ENCODE results near the gene NT5C1A. TPM values are rescaled to one million over a fixed set of nuclear protein-coding genes. Genes with fewer than 3 reads are reported as not detected.
A peak's percentile ranks its signal among the peaks of the same experiment; 100 is the strongest.

Gene NT5C1A
- total and polyA plus RNA-seq, 11 donors = 2.0 to 46.6 (median 17.2) TPM

DNA sequence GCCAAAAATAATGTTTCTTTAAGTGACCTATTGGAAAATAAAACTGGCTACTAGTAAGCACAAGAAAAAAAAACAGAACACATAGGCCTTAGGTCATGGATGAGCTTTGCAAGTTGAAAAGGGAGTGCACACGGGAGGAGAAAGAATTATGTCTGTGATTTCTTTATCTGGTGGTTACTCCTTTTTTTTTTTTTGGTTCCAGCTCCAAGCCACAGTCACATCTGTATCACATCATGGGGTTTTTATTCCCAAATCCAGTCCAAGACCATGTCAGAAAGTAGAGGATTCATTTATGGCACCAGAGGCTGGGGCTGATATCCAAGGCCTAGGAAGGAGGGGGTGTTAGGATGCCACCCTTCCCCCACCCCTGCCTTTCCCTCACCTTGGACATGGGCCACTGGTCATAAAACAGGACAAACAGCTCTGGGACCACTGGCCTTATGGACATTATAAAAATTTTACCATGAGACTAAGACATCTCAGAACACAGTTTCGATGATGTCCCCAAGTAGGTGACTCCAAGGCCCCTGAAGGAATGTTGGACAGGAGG lies 22.2 kb downstream of the NT5C1A start:
- H3K4me1 ChIP-seq = peaks cover 0 to 71% (median 25%) of the 10 kb centered on the region in 12 donors

DNA sequence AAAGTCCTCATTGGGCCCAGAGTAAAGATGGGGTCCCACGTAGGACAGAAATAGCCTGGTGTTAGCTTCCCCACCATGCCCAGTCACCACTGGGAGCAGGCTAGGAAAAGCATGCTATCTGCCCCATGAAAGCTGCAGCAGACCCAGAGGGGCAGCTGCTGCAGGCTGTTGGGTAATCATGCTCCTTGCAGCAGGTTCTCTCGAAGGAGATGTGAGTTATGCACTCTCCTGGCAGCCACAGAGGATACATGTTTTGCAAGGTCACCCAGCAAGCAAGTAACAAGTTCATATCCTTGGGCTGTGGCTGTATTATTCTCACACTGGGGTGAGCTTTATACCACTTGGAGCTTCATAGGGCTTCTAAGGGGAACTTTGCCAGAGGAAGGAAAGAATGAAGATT lies 23.4 kb downstream of the NT5C1A start:
- no peaks in the 10 kb centered on the region for H3K36me3 ChIP-seq
- ATAC-seq (no peak), DNase-seq (no peak)
- H3K27me3 ChIP-seq = no peaks in the 10 kb centered on the region
- H3K27ac ChIP-seq = peak overlapping the region in 5 of 12 donors; percentile 80 to 93 (median 86)
- 63 to 76% (median 73%) methylated on average over 2 of the region's 2 CpGs for WGBS, 4 donors
- H3K9me3 ChIP-seq = no peaks in the 10 kb centered on the region
- peaks cover 0 to 68% (median 25%) of the 10 kb centered on the region in 12 donors for H3K4me1 ChIP-seq
- intact Hi-C loops (cut with DNase I) = no loop called here
- H3K4me3 ChIP-seq = no peak overlapping the region
- TF ChIP-seq, protein P1, sequence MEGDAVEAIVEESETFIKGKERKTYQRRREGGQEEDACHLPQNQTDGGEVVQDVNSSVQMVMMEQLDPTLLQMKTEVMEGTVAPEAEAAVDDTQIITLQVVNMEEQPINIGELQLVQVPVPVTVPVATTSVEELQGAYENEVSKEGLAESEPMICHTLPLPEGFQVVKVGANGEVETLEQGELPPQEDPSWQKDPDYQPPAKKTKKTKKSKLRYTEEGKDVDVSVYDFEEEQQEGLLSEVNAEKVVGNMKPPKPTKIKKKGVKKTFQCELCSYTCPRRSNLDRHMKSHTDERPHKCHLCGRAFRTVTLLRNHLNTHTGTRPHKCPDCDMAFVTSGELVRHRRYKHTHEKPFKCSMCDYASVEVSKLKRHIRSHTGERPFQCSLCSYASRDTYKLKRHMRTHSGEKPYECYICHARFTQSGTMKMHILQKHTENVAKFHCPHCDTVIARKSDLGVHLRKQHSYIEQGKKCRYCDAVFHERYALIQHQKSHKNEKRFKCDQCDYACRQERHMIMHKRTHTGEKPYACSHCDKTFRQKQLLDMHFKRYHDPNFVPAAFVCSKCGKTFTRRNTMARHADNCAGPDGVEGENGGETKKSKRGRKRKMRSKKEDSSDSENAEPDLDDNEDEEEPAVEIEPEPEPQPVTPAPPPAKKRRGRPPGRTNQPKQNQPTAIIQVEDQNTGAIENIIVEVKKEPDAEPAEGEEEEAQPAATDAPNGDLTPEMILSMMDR (IDR thresholded peaks at IDR 0.05) = no peak
- TF ChIP-seq POLR2A (IDR thresholded peaks at IDR 0.05) = no peak

More for the DNA sequence above, 22.2 kb downstream of the NT5C1A start:
- WGBS, 4 donors = 80 to 89% (median 85%) methylated on average over 2 of the region's 2 CpGs
- H3K4me3 ChIP-seq = no peak overlapping the region
- H3K9me3 ChIP-seq = no peaks in the 10 kb centered on the region
- peak overlapping the region in 6 of 12 donors; percentile 11 to 86 (median 33) for H3K27ac ChIP-seq
- no peak for ATAC-seq
- H3K27me3 ChIP-seq = no peaks in the 10 kb centered on the region
- no peak for DNase-seq
- intact Hi-C loops (cut with DNase I) = loop anchor here in 2 of 10 donors (5.0 to 10.0 kb wide), 2 partner anchors 65 to 73 kb away; no protein-coding TSS in a partner anchor
- TF ChIP-seq POLR2A (IDR thresholded peaks at IDR 0.05) = no peak
- TF ChIP-seq, protein P1 (IDR thresholded peaks at IDR 0.05) = no peak
- H3K36me3 ChIP-seq = no peaks in the 10 kb centered on the region

DNA sequence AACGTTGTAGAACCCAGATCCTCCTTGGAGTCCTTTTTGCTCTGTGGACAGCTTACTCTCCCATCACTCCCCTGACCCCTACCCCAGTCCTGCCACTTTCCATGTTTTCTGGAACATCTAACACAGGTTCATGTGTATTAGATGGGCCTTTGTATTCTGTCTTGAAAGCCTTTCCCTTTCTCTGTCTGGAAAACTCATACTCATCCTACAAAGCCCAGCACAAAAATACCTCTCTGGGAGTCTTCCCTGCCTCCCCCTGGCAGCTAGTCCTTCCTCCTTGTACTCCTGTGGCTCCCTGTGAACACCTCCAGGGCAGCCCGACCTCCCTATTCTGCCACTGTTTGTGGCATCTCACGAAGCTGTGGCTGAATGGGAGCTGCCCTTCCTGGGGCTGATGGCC lies 24.7 kb downstream of the NT5C1A start:
- Histone ChIP-seq H3K9me3 (no peaks in the 10 kb centered on the region), H3K36me3 (no peaks in the 10 kb centered on the region), H3K4me1 (peaks cover 0 to 67% (median 20%) of the 10 kb centered on the region in 12 donors), H3K27me3 (no peaks in the 10 kb centered on the region), H3K4me3 (no peak overlapping the region), H3K27ac (peak overlapping the region; percentile 59 to 93 (median 81))
- no peak for ATAC-seq
- TF ChIP-seq, protein P1 (IDR thresholded peaks at IDR 0.05) = no peak
- TF ChIP-seq POLR2A (IDR thresholded peaks at IDR 0.05) = no peak
- DNase-seq = no peak
- intact Hi-C loops (cut with DNase I) = no loop called here
- WGBS, 4 donors = 74 to 79% (median 78%) methylated on average over 3 of the region's 3 CpGs

DNA sequence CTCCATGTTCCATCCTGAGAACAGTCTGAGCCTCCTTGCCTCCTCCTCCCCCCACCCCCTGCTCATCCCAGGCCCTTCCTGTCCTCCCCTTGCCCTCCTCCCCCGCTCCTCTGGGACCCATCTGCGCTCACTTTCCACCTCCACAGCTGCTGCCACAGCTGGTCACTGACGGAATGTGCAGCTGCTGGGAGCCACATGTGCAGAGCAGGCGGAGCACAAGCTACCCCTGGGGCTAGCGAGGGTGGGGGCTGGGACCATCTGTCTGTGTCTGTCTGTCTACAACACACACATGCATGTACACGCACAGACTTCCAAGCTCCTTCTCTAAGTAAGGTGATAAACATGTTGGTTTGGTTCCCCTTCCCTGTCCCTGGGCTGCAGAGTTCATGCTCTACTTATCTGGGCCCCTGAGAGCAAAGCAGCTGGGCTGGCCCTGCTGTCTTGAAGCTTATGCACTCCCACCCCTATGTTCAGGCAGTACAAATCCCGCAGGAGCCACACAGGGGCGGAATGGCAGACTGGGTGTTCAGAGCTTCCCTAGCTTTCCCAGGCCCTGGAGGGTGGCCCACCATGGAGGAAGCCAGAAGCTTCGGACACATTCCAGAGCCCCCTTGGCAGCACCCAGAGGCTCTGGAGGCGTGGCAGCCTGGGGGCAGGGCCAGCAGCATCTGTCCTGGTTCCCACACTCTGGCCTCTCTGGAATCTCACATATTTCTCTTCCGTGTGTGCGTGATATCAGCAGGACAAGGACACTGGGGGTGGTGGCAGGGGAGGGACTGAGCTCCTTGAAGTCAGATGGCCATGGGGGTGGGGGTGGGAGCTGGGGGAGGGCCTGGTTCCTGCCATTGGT lies 25.4 kb downstream of the NT5C1A start:
- Histone ChIP-seq H3K9me3 (no peaks in the 10 kb centered on the region), H3K27me3 (no peaks in the 10 kb centered on the region), H3K4me3 (no peak overlapping the region), H3K36me3 (no peaks in the 10 kb centered on the region), H3K4me1 (peaks cover 0 to 61% (median 20%) of the 10 kb centered on the region in 12 donors), H3K27ac (peak overlapping the region; percentile 59 to 93 (median 81))
- ATAC-seq (peak; percentile 83 to 90 (median 85)), DNase-seq (peak; percentile 92 to 96 (median 93))
- 34 to 46% (median 39%) methylated on average over 9 to 12 of the region's 12 CpGs for WGBS, 4 donors
- TF ChIP-seq POLR2A (IDR thresholded peaks at IDR 0.05) = no peak
- TF ChIP-seq, protein P1 (IDR thresholded peaks at IDR 0.05) = peak in 2 of 12 donors; percentile 7 to 11
- intact Hi-C loops (cut with DNase I) = no loop called here

Data from heart left ventricle (tissue), 16 donors.